ENCODE measurements around the gene AFF3. TPM values are rescaled to one million over a fixed set of nuclear protein-coding genes. Genes with fewer than 3 reads are reported as not detected.
"Not testable (repeated sequence)": the region's sequence is repeated elsewhere in the genome, so short reads cannot be mapped to it uniquely, and the experiment has no call there.

AFF3 gene
- total RNA-seq, 2 donors from 2014 or later = 4.7 to 10.6 TPM

- ATAC-seq; intact Hi-C loops (cut with DNase I, micrococcal nuclease); DNase-seq: not testable (repeated sequence)
Measured at GRCh38 chr2:99661761-99662160, 480.6 kb downstream of the AFF3 start.

- no peak for ATAC-seq
- intact Hi-C loops (cut with DNase I, micrococcal nuclease) = no loop called here
- no peak for DNase-seq
Measured at GRCh38 chr2:99660616-99661406, 481.6 kb downstream of the AFF3 start.

- ATAC-seq (no peak), DNase-seq (no peak)
- intact Hi-C loops (cut with DNase I, micrococcal nuclease) = no loop called here
Measured at GRCh38 chr2:99659874-99660273, 482.5 kb downstream of the AFF3 start.

- intact Hi-C loops (cut with DNase I, micrococcal nuclease) = no loop called here
- no peak for DNase-seq
- no peak for ATAC-seq
Measured at GRCh38 chr2:99657691-99658258, 484.6 kb downstream of the AFF3 start.

GRCh38 chr2:99656994-99657393, 485.4 kb downstream of the AFF3 start:
- ATAC-seq = no peak
- DNase-seq = no peak

GRCh38 chr2:99653433-99653832, 489.0 kb downstream of the AFF3 start:
- DNase-seq (no peak), ATAC-seq (no peak)
- intact Hi-C loops (cut with DNase I, micrococcal nuclease) = no loop called here

More at GRCh38 chr2:99656994-99657393, 485.4 kb downstream of the AFF3 start:
- intact Hi-C loops (cut with DNase I, micrococcal nuclease) = no loop called here

GRCh38 chr2:99652862-99653261, 489.5 kb downstream of the AFF3 start:
- ATAC-seq = no peak
- intact Hi-C loops (cut with DNase I, micrococcal nuclease) = no loop called here
- DNase-seq = no peak

- DNase-seq (no peak), ATAC-seq (no peak)
- intact Hi-C loops (cut with DNase I, micrococcal nuclease) = no loop called here
Measured at GRCh38 chr2:99651930-99652670, 490.3 kb downstream of the AFF3 start.

GRCh38 chr2:99648906-99649789, 493.2 kb downstream of the AFF3 start:
- intact Hi-C loops (cut with DNase I, micrococcal nuclease) = no loop called here

GRCh38 chr2:99648178-99648844, 494.1 kb downstream of the AFF3 start:
- ATAC-seq (no peak), DNase-seq (no peak)
- intact Hi-C loops (cut with DNase I, micrococcal nuclease) = no loop called here

More at GRCh38 chr2:99648906-99649789, 493.2 kb downstream of the AFF3 start:
- DNase-seq = no peak
- ATAC-seq = no peak

GRCh38 chr2:99645960-99646359, 496.4 kb downstream of the AFF3 start:
- intact Hi-C loops (cut with DNase I, micrococcal nuclease) = no loop called here
- DNase-seq (no peak), ATAC-seq (no peak)

- no peak for DNase-seq
- no peak for ATAC-seq
- intact Hi-C loops (cut with DNase I, micrococcal nuclease) = no loop called here
Measured at GRCh38 chr2:99644419-99644787, 498.0 kb downstream of the AFF3 start.

- no peak for ATAC-seq
- intact Hi-C loops (cut with DNase I, micrococcal nuclease) = no loop called here
Measured at GRCh38 chr2:99643787-99644418, 498.5 kb downstream of the AFF3 start.

GRCh38 chr2:99641999-99642398, 500.4 kb downstream of the AFF3 start:
- DNase-seq = no peak
- intact Hi-C loops (cut with DNase I, micrococcal nuclease) = no loop called here

More at GRCh38 chr2:99643787-99644418, 498.5 kb downstream of the AFF3 start:
- DNase-seq = no peak

GRCh38 chr2:99640635-99641151, 501.7 kb downstream of the AFF3 start:
- DNase-seq = no peak
- intact Hi-C loops (cut with DNase I, micrococcal nuclease) = no loop called here
- ATAC-seq = no peak

More at GRCh38 chr2:99641999-99642398, 500.4 kb downstream of the AFF3 start:
- ATAC-seq = no peak

- intact Hi-C loops (cut with DNase I, micrococcal nuclease) = no loop called here
- no peak for DNase-seq
- ATAC-seq = no peak
Measured at GRCh38 chr2:99638791-99639190, 503.6 kb downstream of the AFF3 start.

- ATAC-seq = no peak
- intact Hi-C loops (cut with DNase I, micrococcal nuclease) = no loop called here
- DNase-seq = no peak
Measured at GRCh38 chr2:99637159-99637697, 505.2 kb downstream of the AFF3 start.

Data from left colon (tissue), 2 donors.